OCI-LY3 (cell line): ENCODE results near the gene CERKL.

ENCODE experiments used
- H2AFZ ChIP-seq: fragments of 200-600, 300-600 bp; shearing (Covaris generic); 2 replicates; pipeline ENCODE4 v1.6.0; 2014; ENCODE audit warnings: antibody characterized with exemption, low read depth, low read length
- H3K27ac ChIP-seq: fragments of 200-600, 300-600 bp; sonication (generic); 2 replicates; pipeline ENCODE4 v1.5.1; 2014; ENCODE audit warnings: mild to moderate bottlenecking, low read length, moderate library complexity, mixed read lengths
- H3K27me3 ChIP-seq: fragments of 200-600, 300-600 bp; sonication (generic); 2 replicates; pipeline ENCODE4 v1.6.1; 2014; ENCODE audit warnings: low read depth, low read length, mixed read lengths
- H3K36me3 ChIP-seq: fragments of 200-600, 300-600 bp; sonication (generic); replicated peaks from 2 replicates; pipeline ENCODE3; 2014; ENCODE audit warnings: low read depth, low read length, mixed read lengths
- H3K4me1 ChIP-seq: fragments of 300-600, 200-600 bp; sonication (generic); 2 replicates; pipeline ENCODE4 v1.6.1; 2014; ENCODE audit warnings: low read length, mixed read lengths
- H3K4me2 ChIP-seq: fragments of 200-600, 300-600 bp; sonication (generic); 2 replicates; pipeline ENCODE4 v1.6.1; 2014; ENCODE audit warnings: low read length, mixed read lengths
- H3K4me3 ChIP-seq: fragments of 300-600, 200-600 bp; sonication (generic); 2 replicates; pipeline ENCODE4 v1.5.1; 2014; ENCODE audit warnings: antibody characterized with exemption, mild to moderate bottlenecking, low read length, moderate library complexity
- H3K79me2 ChIP-seq: fragments of 300-600, 200-600 bp; shearing (Covaris generic); 2 replicates; pipeline ENCODE4 v1.6.1; 2014; ENCODE audit warnings: mild to moderate bottlenecking, low read length, mixed read lengths
- H3K9ac ChIP-seq: fragments of 300-600, 200-600 bp; shearing (Covaris generic); 2 replicates; pipeline ENCODE4 v1.6.0; 2014; ENCODE audit warnings: mild to moderate bottlenecking, low read length, moderate library complexity
- H3K9me3 ChIP-seq: fragments of 200-600, 300-600 bp; shearing (Covaris generic); 2 replicates; pipeline ENCODE4 v1.6.1; 2014; ENCODE audit warnings: low read length, mixed read lengths; ENCODE audit not compliant: insufficient read depth
- H4K20me1 ChIP-seq: fragments of 200-600, 300-600 bp; sonication (generic); 2 replicates; pipeline ENCODE4 v1.6.1; 2016; ENCODE audit warnings: low read length, mixed read lengths; ENCODE audit not compliant: insufficient read depth
- EZH2phosphoT487 ChIP-seq: fragments of 200-600 bp; shearing (Covaris generic); IDR thresholded peaks from 2 replicates; pipeline ENCODE4 v1.6.1; 2018; ENCODE audit warnings: antibody characterized with exemption, mixed run types, low read depth
- TF ChIP-seq, protein P1 (sequence below): fragments of 200-600, 300-600 bp; sonication (generic); IDR thresholded peaks from 2 replicates; pipeline ENCODE4 v1.5.1; 2014; ENCODE audit warnings: antibody characterized with exemption, low read length, low read depth

CERKL gene

GRCh38 chr2:181648478-181649155 is 8.3 kb downstream of the CERKL start:
- Histone ChIP-seq H3K36me3 (no peaks in the 10 kb centered on the region), H4K20me1 (no peaks in the 10 kb centered on the region), H3K4me3 (no peak overlapping the region), H3K4me2 (no peak overlapping the region), H3K9ac (no peak overlapping the region), H3K79me2 (no peaks in the 10 kb centered on the region), H3K27ac (no peak overlapping the region), H3K27me3 (no peaks in the 10 kb centered on the region), H3K4me1 (peaks cover 15% of the 10 kb centered on the region), H2AFZ (no peak overlapping the region), H3K9me3 (no peaks in the 10 kb centered on the region)
- TF ChIP-seq, protein P1, sequence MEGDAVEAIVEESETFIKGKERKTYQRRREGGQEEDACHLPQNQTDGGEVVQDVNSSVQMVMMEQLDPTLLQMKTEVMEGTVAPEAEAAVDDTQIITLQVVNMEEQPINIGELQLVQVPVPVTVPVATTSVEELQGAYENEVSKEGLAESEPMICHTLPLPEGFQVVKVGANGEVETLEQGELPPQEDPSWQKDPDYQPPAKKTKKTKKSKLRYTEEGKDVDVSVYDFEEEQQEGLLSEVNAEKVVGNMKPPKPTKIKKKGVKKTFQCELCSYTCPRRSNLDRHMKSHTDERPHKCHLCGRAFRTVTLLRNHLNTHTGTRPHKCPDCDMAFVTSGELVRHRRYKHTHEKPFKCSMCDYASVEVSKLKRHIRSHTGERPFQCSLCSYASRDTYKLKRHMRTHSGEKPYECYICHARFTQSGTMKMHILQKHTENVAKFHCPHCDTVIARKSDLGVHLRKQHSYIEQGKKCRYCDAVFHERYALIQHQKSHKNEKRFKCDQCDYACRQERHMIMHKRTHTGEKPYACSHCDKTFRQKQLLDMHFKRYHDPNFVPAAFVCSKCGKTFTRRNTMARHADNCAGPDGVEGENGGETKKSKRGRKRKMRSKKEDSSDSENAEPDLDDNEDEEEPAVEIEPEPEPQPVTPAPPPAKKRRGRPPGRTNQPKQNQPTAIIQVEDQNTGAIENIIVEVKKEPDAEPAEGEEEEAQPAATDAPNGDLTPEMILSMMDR, result no peak
- no peak for TF ChIP-seq EZH2phosphoT487

GRCh38 chr2:181646415-181646987 is 10.4 kb downstream of the CERKL start:
- Histone ChIP-seq H3K79me2 (no peaks in the 10 kb centered on the region), H3K4me1 (peaks cover 15% of the 10 kb centered on the region), H3K4me2 (peak overlapping the region; percentile 32), H4K20me1 (no peaks in the 10 kb centered on the region), H2AFZ (no peak overlapping the region), H3K4me3 (no peak overlapping the region), H3K36me3 (no peaks in the 10 kb centered on the region), H3K27me3 (no peaks in the 10 kb centered on the region), H3K9me3 (no peaks in the 10 kb centered on the region), H3K27ac (no peak overlapping the region), H3K9ac (no peak overlapping the region)
- TF ChIP-seq, protein P1, result no peak
- TF ChIP-seq EZH2phosphoT487, result no peak

DNA sequence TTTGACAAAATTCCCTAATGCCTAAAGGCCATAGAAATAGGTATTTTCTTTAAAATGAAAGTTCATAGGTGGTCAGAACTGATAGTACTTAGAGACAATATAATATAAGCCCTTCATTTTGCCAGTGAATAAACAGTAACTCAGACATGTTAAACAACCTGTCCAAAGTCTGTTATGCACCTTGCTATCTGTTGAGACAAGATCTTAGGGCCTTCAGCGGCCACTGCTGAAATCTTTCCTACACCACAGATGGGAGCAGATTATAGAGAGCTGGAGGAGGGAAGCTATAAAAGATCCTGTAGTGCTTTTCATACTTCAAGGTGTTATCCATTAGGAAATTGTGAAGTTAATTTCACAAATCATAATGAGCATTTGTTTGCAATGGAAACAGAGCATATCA is 13.8 kb downstream of the CERKL start:
- Histone ChIP-seq H3K36me3 (no peaks in the 10 kb centered on the region), H3K79me2 (no peaks in the 10 kb centered on the region), H3K4me1 (peaks cover 15% of the 10 kb centered on the region), H2AFZ (no peak overlapping the region), H3K27ac (no peak overlapping the region), H3K4me3 (no peak overlapping the region), H3K27me3 (no peaks in the 10 kb centered on the region), H4K20me1 (no peaks in the 10 kb centered on the region), H3K9ac (no peak overlapping the region), H3K4me2 (no peak overlapping the region), H3K9me3 (no peaks in the 10 kb centered on the region)
- no peak for TF ChIP-seq EZH2phosphoT487
- TF ChIP-seq, protein P1, result no peak

DNA sequence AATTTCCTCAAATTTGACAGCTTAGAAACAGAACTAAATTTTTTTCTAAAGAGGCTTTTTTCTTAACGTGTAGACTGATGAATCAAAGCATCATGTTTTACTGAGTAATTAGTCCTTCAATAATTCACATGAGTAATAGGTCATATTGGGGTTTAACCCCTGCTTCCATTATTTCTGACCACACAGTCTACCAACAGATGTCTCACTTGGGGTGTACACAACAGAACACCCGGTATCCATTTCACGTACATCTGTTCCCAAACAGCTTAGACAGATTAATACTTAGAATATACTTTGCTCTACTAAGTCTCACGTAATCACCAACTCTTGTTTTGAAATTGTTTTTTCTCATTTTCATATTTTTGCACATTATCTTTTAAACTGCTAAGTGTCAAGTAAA is 14.8 kb downstream of the CERKL start:
- Histone ChIP-seq H3K79me2 (no peaks in the 10 kb centered on the region), H4K20me1 (no peaks in the 10 kb centered on the region), H3K27ac (no peak overlapping the region), H3K4me1 (peaks cover 15% of the 10 kb centered on the region), H3K36me3 (no peaks in the 10 kb centered on the region), H3K9ac (no peak overlapping the region), H3K27me3 (no peaks in the 10 kb centered on the region), H3K9me3 (no peaks in the 10 kb centered on the region), H3K4me3 (no peak overlapping the region), H2AFZ (no peak overlapping the region), H3K4me2 (no peak overlapping the region)
- TF ChIP-seq, protein P1, result no peak
- TF ChIP-seq EZH2phosphoT487, result no peak
